ENCODE results near the gene CLEC1B.
"Not testable (repeated sequence)": the region's sequence is repeated elsewhere in the genome, so short reads cannot be mapped to it uniquely, and the experiment has no call there.

Gene CLEC1B

DNA sequence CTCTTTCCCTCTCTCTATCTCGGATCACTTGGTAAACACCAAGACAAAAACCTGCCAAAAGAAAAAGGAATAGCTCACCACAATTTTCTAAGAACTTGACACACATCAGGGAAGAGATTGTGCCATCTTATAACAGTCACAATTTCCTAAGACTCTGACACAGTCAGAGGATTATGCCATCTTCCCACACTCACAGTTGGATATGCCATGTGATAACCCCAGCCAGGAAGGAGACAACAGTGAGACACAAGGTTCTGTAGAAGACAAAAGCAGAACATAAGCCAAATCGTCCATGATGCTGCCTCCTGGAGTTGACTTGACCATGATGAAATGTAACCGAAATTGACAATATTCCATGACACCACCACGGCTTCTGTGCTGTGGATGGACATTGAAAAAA is 28.8 kb upstream of the CLEC1B start:
- no peak overlapping the region for H3K4me3 ChIP-seq (replicated peaks; ENCODE audit: low read depth, low read length)
- TF ChIP-seq CTCF (IDR thresholded peaks at IDR 0.05; ENCODE audit: low read length, missing control alignments), result no peak
- peak; percentile 32 for DNase-seq (ENCODE audit: low read depth)

- TF ChIP-seq CTCF (IDR thresholded peaks at IDR 0.05; ENCODE audit: low read length, missing control alignments), result no peak
- DNase-seq (ENCODE audit: low read depth), result no peak
- H3K4me3 ChIP-seq (replicated peaks; ENCODE audit: low read depth, low read length), result no peak overlapping the region
Observed at GRCh38 chr12:10027311-10027710, 28.4 kb upstream of the CLEC1B start.

GRCh38 chr12:10026666-10027065 is 27.7 kb upstream of the CLEC1B start:
- H3K4me3 ChIP-seq (replicated peaks; ENCODE audit: low read depth, low read length); DNase-seq (ENCODE audit: low read depth): not testable (repeated sequence)

DNA sequence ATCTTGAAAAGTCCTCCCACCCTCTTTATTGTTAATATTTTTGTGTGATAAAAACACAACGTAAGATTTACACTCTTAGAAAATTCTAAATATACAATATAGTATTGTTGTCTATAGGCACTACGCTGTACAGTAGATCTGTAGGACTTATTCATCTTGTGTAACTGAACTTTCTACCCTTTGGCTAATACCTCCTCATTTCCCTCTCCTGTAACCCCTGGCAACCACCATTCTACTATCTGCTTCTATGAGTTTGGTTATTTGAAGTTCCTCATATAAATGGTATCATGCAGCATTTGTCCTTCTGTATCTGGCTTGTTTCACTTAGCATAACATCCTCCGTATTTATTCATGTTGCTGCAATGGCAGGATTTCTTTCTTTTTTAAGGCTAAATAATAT is 26.3 kb upstream of the CLEC1B start:
- no peak for DNase-seq (ENCODE audit: low read depth)
- H3K4me3 ChIP-seq (replicated peaks; ENCODE audit: low read depth, low read length), result no peak overlapping the region
- TF ChIP-seq CTCF (IDR thresholded peaks at IDR 0.05; ENCODE audit: low read length, missing control alignments), result no peak

DNA sequence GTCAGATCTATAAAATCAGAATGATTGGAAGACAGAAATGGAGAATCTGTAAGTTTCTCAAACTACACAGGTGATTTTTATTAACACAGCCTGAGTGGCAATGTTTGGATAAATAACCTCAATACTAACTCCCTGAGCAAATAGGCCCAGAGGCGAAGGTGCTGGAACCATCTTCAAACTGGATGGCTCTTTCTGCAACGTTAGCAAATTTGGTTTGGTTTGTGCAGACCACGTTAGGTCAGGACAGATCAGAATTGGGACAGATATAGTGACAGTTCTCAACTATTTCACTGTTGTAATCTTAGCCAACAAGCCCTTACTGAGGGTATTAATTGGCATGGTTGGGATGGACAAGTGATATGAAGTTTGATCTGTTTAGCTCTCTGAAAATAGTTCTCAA is 22.4 kb upstream of the CLEC1B start:
- no peak for TF ChIP-seq CTCF (IDR thresholded peaks at IDR 0.05; ENCODE audit: low read length, missing control alignments)
- DNase-seq (ENCODE audit: low read depth), result no peak
- H3K4me3 ChIP-seq (replicated peaks; ENCODE audit: low read depth, low read length), result no peak overlapping the region

- no peak overlapping the region for H3K4me3 ChIP-seq (replicated peaks; ENCODE audit: low read depth, low read length)
- peak; percentile 46 for DNase-seq (ENCODE audit: low read depth)
- no peak for TF ChIP-seq CTCF (IDR thresholded peaks at IDR 0.05; ENCODE audit: low read length, missing control alignments)
Observed at GRCh38 chr12:10018386-10018785, 19.5 kb upstream of the CLEC1B start.

DNA sequence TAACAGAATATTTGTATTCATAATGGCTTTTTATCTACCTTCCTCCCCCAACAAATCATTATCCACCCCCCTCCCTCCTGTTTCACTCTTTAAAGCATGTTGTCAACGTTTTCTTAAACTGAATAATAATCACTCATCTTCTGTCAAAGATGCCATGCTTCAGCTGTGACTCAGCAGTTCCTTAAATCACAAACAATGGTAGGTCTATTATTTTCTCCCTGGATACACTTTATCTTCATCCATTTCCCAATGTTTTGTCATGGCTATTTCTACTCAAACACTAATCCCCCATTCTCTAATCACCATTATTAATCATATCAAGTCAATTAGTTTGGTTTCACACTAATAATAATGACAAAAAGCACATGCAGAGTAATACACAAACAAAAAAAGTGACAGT is 18.0 kb upstream of the CLEC1B start:
- H3K4me3 ChIP-seq (replicated peaks; ENCODE audit: low read depth, low read length), result no peak overlapping the region
- TF ChIP-seq CTCF (IDR thresholded peaks at IDR 0.05; ENCODE audit: low read length, missing control alignments), result no peak
- peak; percentile 69 for DNase-seq (ENCODE audit: low read depth)

DNA sequence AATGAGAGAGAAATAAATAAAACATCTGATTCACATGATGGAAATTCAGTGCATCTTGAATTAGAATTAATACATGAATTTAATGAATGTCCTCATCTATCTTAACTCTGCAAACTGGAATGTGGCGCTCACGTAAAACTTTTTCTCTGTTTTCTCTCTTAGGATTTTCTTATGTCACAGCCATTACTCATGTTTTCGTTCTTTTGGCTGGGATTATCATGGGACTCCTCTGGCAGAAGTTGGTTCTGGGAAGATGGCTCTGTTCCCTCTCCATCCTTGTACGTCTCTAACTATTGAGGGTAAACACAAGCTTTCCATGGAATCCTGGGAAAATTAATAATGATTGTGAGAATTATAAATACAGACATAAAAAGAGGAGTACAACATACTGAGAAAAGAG is 16.5 kb upstream of the CLEC1B start:
- DNase-seq (ENCODE audit: low read depth), result no peak
- no peak for TF ChIP-seq CTCF (IDR thresholded peaks at IDR 0.05; ENCODE audit: low read length, missing control alignments)
- H3K4me3 ChIP-seq (replicated peaks; ENCODE audit: low read depth, low read length), result no peak overlapping the region

Measured in fibroblast of pulmonary artery (primary cell).